Nephron progenitor cell (in vitro differentiated cells): Measurements from ENCODE around the gene TMEM59L.
A peak's percentile ranks its signal among the peaks of the same experiment; 100 is the strongest.

Experiments used
- DNase-seq: peaks from one replicate; pipeline ENCODE4 v3.0.0; 2021
- H3K27ac Mint-ChIP-seq: 2 replicates; pipeline ENCODE4 v1.8.0; 2021; ENCODE audit warnings: mild to moderate bottlenecking, moderate library complexity, mixed read lengths
- H3K27me3 Mint-ChIP-seq: 2 replicates; pipeline ENCODE4 v1.8.0; 2021; ENCODE audit warnings: mild to moderate bottlenecking, low read depth, mixed read lengths; ENCODE audit not compliant: poor library complexity
- H3K36me3 Mint-ChIP-seq: 2 replicates; pipeline ENCODE4 v1.8.0; 2021; ENCODE audit warnings: low read depth, mixed read lengths
- H3K4me1 Mint-ChIP-seq: 2 replicates; pipeline ENCODE4 v1.8.0; 2021; ENCODE audit warnings: mixed read lengths
- H3K4me3 Mint-ChIP-seq: 2 replicates; pipeline ENCODE4 v1.8.0; 2021; ENCODE audit warnings: mild to moderate bottlenecking, moderate library complexity, mixed read lengths
- H3K9me3 Mint-ChIP-seq: 2 replicates; pipeline ENCODE4 v1.8.0; 2021; ENCODE audit warnings: mild to moderate bottlenecking, moderate library complexity, mixed read lengths
- CTCF ChIP-seq: fragments of 200-600 bp; sonication (generic); IDR thresholded peaks from 2 replicates; pipeline ENCODE4 v1.5.0; 2021; ENCODE audit warnings: antibody characterized with exemption

TMEM59L gene

GRCh38 chr19:18633321-18633720 is 20.7 kb downstream of the TMEM59L start:
- Mint-ChIP-seq H3K27ac (no peak overlapping the region), H3K4me3 (no peak overlapping the region), H3K4me1 (peaks cover 34% of the 10 kb centered on the region), H3K27me3 (peaks cover 9% of the 10 kb centered on the region), H3K9me3 (no peaks in the 10 kb centered on the region), H3K36me3 (no peaks in the 10 kb centered on the region)
- DNase-seq = no peak
- TF ChIP-seq CTCF = no peak

DNA sequence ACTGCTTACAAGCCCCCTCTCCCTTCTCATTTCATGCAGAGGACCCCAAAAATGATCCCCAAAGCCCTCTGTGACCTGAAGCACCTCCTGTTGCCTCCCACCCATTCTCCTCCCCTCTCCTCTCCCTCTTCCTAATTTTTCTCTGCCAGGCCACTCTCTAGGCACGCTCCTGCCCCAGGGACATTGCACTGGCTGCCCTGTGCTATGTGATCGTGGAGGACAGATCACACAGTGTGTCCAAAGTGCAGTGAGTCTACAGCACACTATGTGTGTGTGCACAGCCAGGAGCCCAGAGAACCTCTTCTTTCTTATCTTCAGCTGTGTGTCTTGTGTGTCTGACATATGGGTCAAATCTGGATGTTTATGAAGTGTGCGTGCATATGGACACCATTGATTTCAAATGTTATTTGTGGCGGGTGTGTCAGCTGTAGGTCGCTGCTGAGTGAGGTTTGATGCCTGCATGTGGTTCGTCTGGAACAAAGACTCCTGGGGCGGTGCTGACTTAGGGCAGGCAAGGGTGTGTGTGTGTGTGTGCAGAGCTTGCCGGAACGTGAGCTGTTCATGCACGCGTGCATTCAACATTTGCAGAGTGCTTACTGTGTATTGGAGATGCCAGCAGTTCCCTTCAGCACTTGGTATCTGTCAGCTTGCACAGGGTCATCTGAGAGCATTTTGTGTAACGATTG is 22.1 kb downstream of the TMEM59L start:
- Mint-ChIP-seq H3K36me3 (no peaks in the 10 kb centered on the region), H3K4me3 (no peak overlapping the region), H3K27me3 (peaks cover 9% of the 10 kb centered on the region), H3K4me1 (peaks cover 31% of the 10 kb centered on the region), H3K27ac (no peak overlapping the region), H3K9me3 (no peaks in the 10 kb centered on the region)
- TF ChIP-seq CTCF = no peak
- no peak for DNase-seq

DNA sequence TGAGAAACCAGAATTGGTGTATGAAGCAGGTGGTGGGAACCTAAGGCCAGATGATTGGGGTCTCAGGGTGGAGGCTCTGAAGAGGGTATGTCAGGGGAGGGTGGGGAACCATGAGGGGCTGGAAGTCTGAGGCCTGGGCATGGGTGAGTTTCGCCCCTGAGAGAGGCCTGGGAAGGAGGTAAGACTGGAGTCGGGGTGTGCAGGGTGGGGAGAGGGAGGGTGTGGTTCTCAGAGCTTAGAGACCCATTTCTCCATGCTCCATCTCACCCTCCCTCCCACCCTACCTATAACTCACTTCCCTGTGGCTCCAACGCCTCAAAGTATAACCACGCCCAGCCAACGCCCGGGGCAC is 23.1 kb downstream of the TMEM59L start:
- DNase-seq = no peak
- Mint-ChIP-seq H3K27ac (no peak overlapping the region), H3K27me3 (peaks cover 6% of the 10 kb centered on the region), H3K36me3 (no peaks in the 10 kb centered on the region), H3K4me3 (peak overlapping the region; percentile 86), H3K4me1 (peaks cover 28% of the 10 kb centered on the region), H3K9me3 (no peaks in the 10 kb centered on the region)
- no peak for TF ChIP-seq CTCF

- Mint-ChIP-seq H3K4me1 (peaks cover 28% of the 10 kb centered on the region), H3K36me3 (no peaks in the 10 kb centered on the region), H3K27me3 (peaks cover 6% of the 10 kb centered on the region), H3K27ac (peak overlapping the region; percentile 29), H3K4me3 (peak overlapping the region; percentile 86), H3K9me3 (no peaks in the 10 kb centered on the region)
- DNase-seq = peak; percentile 100
- no peak for TF ChIP-seq CTCF
These were observed 23.7 kb downstream of the TMEM59L start for GRCh38 chr19:18636183-18636968.

DNA sequence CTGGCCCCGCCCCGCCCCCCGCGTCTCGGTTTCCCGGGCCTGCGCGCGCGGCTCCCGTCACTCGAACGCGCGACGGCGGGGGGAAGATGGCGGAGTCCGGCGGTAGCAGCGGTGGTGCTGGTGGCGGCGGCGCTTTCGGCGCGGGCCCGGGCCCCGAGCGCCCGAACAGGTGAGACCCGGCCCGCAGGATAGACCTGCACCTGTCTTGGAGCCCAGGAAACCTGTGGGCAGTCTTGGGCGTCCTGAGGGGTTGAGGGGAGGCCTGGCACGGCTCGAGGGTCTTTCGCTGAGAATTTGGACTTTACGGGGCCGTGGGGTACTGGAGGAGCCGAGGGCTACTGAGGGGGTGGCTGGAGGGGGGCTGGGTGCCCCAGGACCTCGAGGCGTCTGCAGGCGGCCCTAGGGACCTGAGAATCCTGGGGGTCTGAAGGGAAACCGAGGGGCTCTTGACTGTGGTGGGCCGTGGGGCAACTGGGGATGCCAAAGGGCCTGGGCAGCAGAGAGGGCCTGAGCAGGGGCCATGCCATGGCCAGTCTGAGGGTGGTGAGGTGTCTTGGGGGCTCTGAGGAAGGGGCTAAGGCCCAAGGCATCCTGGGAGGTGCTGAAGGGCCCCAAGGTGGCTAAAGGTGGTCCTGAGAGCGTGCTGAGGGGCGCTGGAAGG is 24.4 kb downstream of the TMEM59L start, which contains the start of gene KLHL26:
KLHL26 (plus strand) TSS at position 60 of the 661 bp plus-strand sequence; CDS start at position 87, 27 bp downstream.
- Mint-ChIP-seq H3K27me3 (peaks cover 6% of the 10 kb centered on the region), H3K4me1 (peaks cover 28% of the 10 kb centered on the region), H3K27ac (peak within 1 kb of the TSS; percentile 29), H3K4me3 (peak within 1 kb of the TSS; percentile 86), H3K36me3 (no peaks in the 10 kb centered on the region), H3K9me3 (no peaks in the 10 kb centered on the region)
- DNase-seq = no peak
- no peak for TF ChIP-seq CTCF
